ENCODE measurements around the gene MAFG.
"Not testable (repeated sequence)": the region's sequence is repeated elsewhere in the genome, so short reads cannot be mapped to it uniquely, and the experiment has no call there.

- TF ChIP-seq EZH2phosphoT487 (IDR thresholded peaks at IDR 0.05; ENCODE audit: low read length); CTCF (IDR thresholded peaks at IDR 0.05; ENCODE audit: low read length); EZH2 (optimal IDR thresholded peaks at IDR 0.05; ENCODE audit: low read depth, low read length): not testable (repeated sequence)
Measured at GRCh38 chr17:81918333-81918669, 9.2 kb downstream of the MAFG start.

Data from MM.1S (cell line).